Astrocyte (in vitro differentiated cells and primary cell): ENCODE results near the gene NKD1. TPM values are rescaled to one million over a fixed set of nuclear protein-coding genes. Genes with fewer than 3 reads are reported as not detected.

Experiments
- DNase-seq: peaks from one replicate; pipeline ENCODE4 v3.0.0-alpha.2; 2010; ENCODE audit warnings: low read depth
- FAIRE-seq: peaks from 2 replicates; lab custom pipeline; 2011; peaks lifted over from hg19 to GRCh38; lab: Jason Lieb, UNC
- H2AFZ ChIP-seq: 2 replicates; pipeline ENCODE4 v1.6.0; 2012; ENCODE audit warnings: low read depth, low read length, inconsistent platforms
- H3K27ac ChIP-seq: 2 replicates; pipeline ENCODE4 v1.5.1; 2011; ENCODE audit warnings: low read depth, low read length, inconsistent platforms
- H3K27me3 ChIP-seq: 2 replicates; pipeline ENCODE4 v1.6.0; 2011; ENCODE audit warnings: low read length, inconsistent platforms; ENCODE audit not compliant: insufficient read depth
- H3K36me3 ChIP-seq: 2 replicates; pipeline ENCODE4 v1.5.1; 2011; ENCODE audit warnings: low read length, inconsistent platforms; ENCODE audit not compliant: insufficient read depth
- H3K4me1 ChIP-seq: 2 replicates; pipeline ENCODE4 v1.5.1; 2011; ENCODE audit warnings: low read length, inconsistent platforms; ENCODE audit not compliant: insufficient read depth
- H3K4me2 ChIP-seq: 2 replicates; pipeline ENCODE4 v1.6.0; 2012; ENCODE audit warnings: low read length, inconsistent platforms
- H3K4me3 ChIP-seq: 2 replicates; pipeline ENCODE4 v1.5.1; 2011; ENCODE audit warnings: low read depth, mild to moderate bottlenecking, low read length, inconsistent platforms; ENCODE audit not compliant: insufficient read depth
- H3K79me2 ChIP-seq: 2 replicates; pipeline ENCODE4 v1.6.0; 2012; ENCODE audit warnings: mild to moderate bottlenecking, low read length, inconsistent platforms; ENCODE audit not compliant: insufficient read depth
- H3K9ac ChIP-seq: 2 replicates; pipeline ENCODE4 v1.6.0; 2012; ENCODE audit warnings: mild to moderate bottlenecking, low read length, inconsistent platforms
- H3K9me3 ChIP-seq: 2 replicates; pipeline ENCODE4 v1.5.1; 2012; ENCODE audit warnings: low read depth, mild to moderate bottlenecking, low read length, inconsistent platforms; ENCODE audit not compliant: insufficient read depth
- H4K20me1 ChIP-seq: 2 replicates; pipeline ENCODE4 v1.6.0; 2012; ENCODE audit warnings: low read length, inconsistent platforms; ENCODE audit not compliant: insufficient read depth
- H3K27ac Mint-ChIP-seq: one replicate; pipeline ENCODE4 v1.8.0; 2021; ENCODE audit warnings: mild to moderate bottlenecking, mixed read lengths; ENCODE audit not compliant: unreplicated experiment
- H3K27me3 Mint-ChIP-seq: one replicate; pipeline ENCODE4 v1.8.0; 2021; ENCODE audit warnings: low read depth, mixed read lengths; ENCODE audit not compliant: unreplicated experiment
- H3K36me3 Mint-ChIP-seq: one replicate; pipeline ENCODE4 v1.8.0; 2021; ENCODE audit warnings: low read depth, mixed read lengths; ENCODE audit not compliant: unreplicated experiment
- H3K4me1 Mint-ChIP-seq: one replicate; pipeline ENCODE4 v1.8.0; 2021; ENCODE audit warnings: low read depth, mixed read lengths; ENCODE audit not compliant: unreplicated experiment
- H3K4me3 Mint-ChIP-seq: one replicate; pipeline ENCODE4 v1.8.0; 2021; ENCODE audit warnings: mild to moderate bottlenecking, moderate library complexity, mixed read lengths; ENCODE audit not compliant: unreplicated experiment
- H3K9me3 Mint-ChIP-seq: one replicate; pipeline ENCODE4 v1.8.0; 2021; ENCODE audit warnings: mild to moderate bottlenecking, mixed read lengths; ENCODE audit not compliant: unreplicated experiment
- EZH2 ChIP-seq: IDR thresholded peaks from 2 replicates; pipeline ENCODE4 v1.6.1; 2012; ENCODE audit warnings: mild to moderate bottlenecking, low read length, inconsistent platforms; ENCODE audit not compliant: insufficient read depth
- total RNA-seq: library from RNA; stranded (reverse); gene quantifications from 2 replicates; pipeline ENCODE4 v1.2.1, GENCODE V29; 2021
- TF ChIP-seq, protein P1 (sequence below): IDR thresholded peaks from 2 replicates; pipeline ENCODE4 v1.5.1; 2011; ENCODE audit warnings: low read depth, mild to moderate bottlenecking, inconsistent platforms, low read length, moderate library complexity; ENCODE audit not compliant: insufficient read depth

NKD1 gene
- total RNA-seq, 1 donor from 2014 or later = 9.1 TPM

DNA sequence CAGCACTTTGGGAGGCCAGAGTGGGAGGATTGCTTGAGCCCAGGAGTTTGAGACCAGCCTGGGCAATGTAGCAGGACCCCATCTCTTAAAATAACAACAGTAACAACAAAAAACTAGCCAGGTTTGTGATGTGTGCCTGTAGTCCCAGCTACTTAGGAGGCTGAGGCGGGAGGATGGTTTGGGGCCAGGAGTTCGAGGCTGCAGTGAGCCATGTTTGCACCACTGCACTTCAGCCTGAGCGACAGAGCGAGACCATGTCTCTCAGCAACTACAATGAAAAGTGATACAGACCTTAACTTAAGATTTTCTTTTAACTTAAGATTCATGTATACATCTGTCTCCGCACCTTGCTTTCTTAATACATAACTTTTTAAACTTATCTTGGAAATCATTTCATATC, 17.2 kb downstream of the NKD1 start:
- no peak overlapping the region for H2AFZ ChIP-seq
- peaks cover 15% of the 10 kb centered on the region for H3K36me3 Mint-ChIP-seq
- no peak overlapping the region for H3K27ac Mint-ChIP-seq
- H3K4me1 Mint-ChIP-seq = no peaks in the 10 kb centered on the region
- H3K4me2 ChIP-seq = no peak overlapping the region
- no peak for TF ChIP-seq EZH2
- TF ChIP-seq, protein P1, sequence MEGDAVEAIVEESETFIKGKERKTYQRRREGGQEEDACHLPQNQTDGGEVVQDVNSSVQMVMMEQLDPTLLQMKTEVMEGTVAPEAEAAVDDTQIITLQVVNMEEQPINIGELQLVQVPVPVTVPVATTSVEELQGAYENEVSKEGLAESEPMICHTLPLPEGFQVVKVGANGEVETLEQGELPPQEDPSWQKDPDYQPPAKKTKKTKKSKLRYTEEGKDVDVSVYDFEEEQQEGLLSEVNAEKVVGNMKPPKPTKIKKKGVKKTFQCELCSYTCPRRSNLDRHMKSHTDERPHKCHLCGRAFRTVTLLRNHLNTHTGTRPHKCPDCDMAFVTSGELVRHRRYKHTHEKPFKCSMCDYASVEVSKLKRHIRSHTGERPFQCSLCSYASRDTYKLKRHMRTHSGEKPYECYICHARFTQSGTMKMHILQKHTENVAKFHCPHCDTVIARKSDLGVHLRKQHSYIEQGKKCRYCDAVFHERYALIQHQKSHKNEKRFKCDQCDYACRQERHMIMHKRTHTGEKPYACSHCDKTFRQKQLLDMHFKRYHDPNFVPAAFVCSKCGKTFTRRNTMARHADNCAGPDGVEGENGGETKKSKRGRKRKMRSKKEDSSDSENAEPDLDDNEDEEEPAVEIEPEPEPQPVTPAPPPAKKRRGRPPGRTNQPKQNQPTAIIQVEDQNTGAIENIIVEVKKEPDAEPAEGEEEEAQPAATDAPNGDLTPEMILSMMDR = no peak
- H3K4me3 ChIP-seq = no peak overlapping the region
- H3K27me3 Mint-ChIP-seq = peaks cover 37% of the 10 kb centered on the region
- H3K36me3 ChIP-seq = no peaks in the 10 kb centered on the region
- H3K4me1 ChIP-seq = no peaks in the 10 kb centered on the region
- no peak overlapping the region for H3K9ac ChIP-seq
- H4K20me1 ChIP-seq = no peaks in the 10 kb centered on the region
- peaks cover 7% of the 10 kb centered on the region for H3K9me3 Mint-ChIP-seq
- H3K27ac ChIP-seq = no peak overlapping the region
- H3K27me3 ChIP-seq = no peaks in the 10 kb centered on the region
- FAIRE-seq = no peak
- no peaks in the 10 kb centered on the region for H3K79me2 ChIP-seq
- no peak overlapping the region for H3K4me3 Mint-ChIP-seq
- no peak for DNase-seq
- H3K9me3 ChIP-seq = no peaks in the 10 kb centered on the region

DNA sequence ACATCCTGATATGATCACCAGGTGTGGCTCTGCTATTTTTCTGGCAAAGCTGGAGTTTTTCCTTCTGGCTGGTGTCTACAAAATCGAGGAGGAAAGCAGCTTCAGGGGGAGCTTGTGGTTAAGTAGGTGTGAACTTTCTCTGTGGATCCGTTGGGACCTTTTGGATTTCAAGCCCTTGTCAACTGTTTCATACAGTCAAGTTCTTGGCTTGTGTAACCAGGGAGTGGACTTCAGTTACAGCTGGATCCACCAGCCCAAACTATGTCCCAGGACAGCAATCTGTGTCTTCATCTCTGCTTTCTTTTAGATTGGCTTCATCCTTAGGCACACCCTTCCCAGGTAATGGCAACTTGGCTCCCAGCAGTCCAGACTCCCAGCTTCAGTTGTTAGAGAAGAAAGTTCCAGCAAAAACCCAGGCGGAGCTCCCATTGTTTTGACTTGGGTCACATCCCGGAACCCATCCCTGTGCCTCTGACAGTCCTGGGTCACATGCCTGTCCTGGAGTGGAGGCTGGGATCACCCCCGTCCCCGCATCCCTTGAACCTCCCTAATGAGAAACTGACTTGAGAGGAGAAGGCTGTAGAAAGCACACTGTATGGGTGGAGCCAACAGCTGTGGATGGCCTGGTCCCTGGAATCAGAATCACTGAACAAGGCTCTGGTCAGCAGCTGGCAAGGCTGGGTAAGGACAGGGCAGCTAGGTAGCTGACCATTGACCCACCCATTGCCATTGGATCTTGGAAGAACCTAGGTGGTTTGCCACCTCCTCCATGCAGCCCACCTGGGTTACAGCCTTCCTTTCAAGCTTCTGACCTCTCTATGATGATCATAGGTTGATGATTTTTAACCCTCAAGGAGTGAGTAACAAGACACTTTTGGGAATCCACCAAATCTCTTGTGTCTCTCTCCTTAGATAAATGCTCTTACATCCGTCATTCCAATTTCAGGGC, 18.1 kb downstream of the NKD1 start:
- Mint-ChIP-seq H3K4me3 (no peak overlapping the region), H3K27me3 (peaks cover 39% of the 10 kb centered on the region), H3K4me1 (no peaks in the 10 kb centered on the region), H3K27ac (no peak overlapping the region), H3K9me3 (peaks cover 6% of the 10 kb centered on the region), H3K36me3 (peaks cover 15% of the 10 kb centered on the region)
- H3K4me1 ChIP-seq = no peaks in the 10 kb centered on the region
- H2AFZ ChIP-seq = no peak overlapping the region
- H4K20me1 ChIP-seq = no peaks in the 10 kb centered on the region
- FAIRE-seq (no peak), DNase-seq (no peak)
- no peak overlapping the region for H3K4me2 ChIP-seq
- H3K27ac ChIP-seq = no peak overlapping the region
- no peak overlapping the region for H3K4me3 ChIP-seq
- no peaks in the 10 kb centered on the region for H3K27me3 ChIP-seq
- H3K9ac ChIP-seq = no peak overlapping the region
- H3K79me2 ChIP-seq = no peaks in the 10 kb centered on the region
- TF ChIP-seq, protein P1 = no peak
- TF ChIP-seq EZH2 = no peak
- H3K36me3 ChIP-seq = no peaks in the 10 kb centered on the region
- no peaks in the 10 kb centered on the region for H3K9me3 ChIP-seq

DNA sequence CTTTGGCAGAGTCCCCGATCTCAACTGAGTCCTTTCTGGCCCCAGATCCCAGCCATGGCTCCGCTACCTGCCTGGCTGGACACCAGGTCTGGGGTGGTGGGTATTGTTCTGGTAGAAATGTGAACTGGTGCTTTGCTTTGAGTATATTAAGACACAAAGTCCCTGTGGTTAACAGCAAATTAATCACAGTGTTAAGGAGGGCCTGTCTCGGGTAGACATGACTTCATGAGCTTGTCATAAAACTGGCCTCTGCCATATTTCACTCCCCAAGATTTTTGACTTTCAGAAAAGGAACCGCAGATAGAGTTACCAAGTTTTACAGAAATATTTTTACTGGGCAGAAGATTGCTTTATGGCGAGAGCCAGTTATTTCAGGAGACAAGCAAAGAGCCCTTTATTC, 19.5 kb downstream of the NKD1 start:
- no peaks in the 10 kb centered on the region for H3K27me3 ChIP-seq
- H3K27me3 Mint-ChIP-seq = peaks cover 41% of the 10 kb centered on the region
- TF ChIP-seq, protein P1 = no peak
- no peak for TF ChIP-seq EZH2
- no peak overlapping the region for H3K4me2 ChIP-seq
- no peaks in the 10 kb centered on the region for H3K4me1 ChIP-seq
- no peak overlapping the region for H3K4me3 Mint-ChIP-seq
- no peak overlapping the region for H2AFZ ChIP-seq
- H3K4me3 ChIP-seq = no peak overlapping the region
- no peaks in the 10 kb centered on the region for H3K4me1 Mint-ChIP-seq
- H3K36me3 ChIP-seq = no peaks in the 10 kb centered on the region
- no peak overlapping the region for H3K27ac Mint-ChIP-seq
- DNase-seq (no peak), FAIRE-seq (no peak)
- H3K9me3 ChIP-seq = no peaks in the 10 kb centered on the region
- H3K36me3 Mint-ChIP-seq = peaks cover 10% of the 10 kb centered on the region
- peaks cover 3% of the 10 kb centered on the region for H3K9me3 Mint-ChIP-seq
- H3K27ac ChIP-seq = no peak overlapping the region
- H4K20me1 ChIP-seq = no peaks in the 10 kb centered on the region
- H3K79me2 ChIP-seq = no peaks in the 10 kb centered on the region
- H3K9ac ChIP-seq = no peak overlapping the region
